SK-N-SH (cell line): ENCODE results near the gene PANX2. TPM values are rescaled to one million over a fixed set of nuclear protein-coding genes. Genes with fewer than 3 reads are reported as not detected.

Source experiments
- CTCF ChIA-PET: fragments of 300-600, 350-600 bp; formaldehyde crosslinking; extraction: SDS; loops from one replicate; lab custom pipeline; 2021; lab: Yijun Ruan, JAX
- POLR2A ChIA-PET: fragments of 350-600 bp; sonication (Branson Sonifier 250); formaldehyde crosslinking; extraction: SDS; loops from one replicate; lab custom pipeline; 2020; ENCODE audit warnings: antibody characterized with exemption, inconsistent platforms; lab: Yijun Ruan, JAX
- DNase-seq: peaks from one replicate; pipeline ENCODE4 v3.0.0; 2012
- H2AFZ ChIP-seq: fragments of 200-600 bp; sonication (generic); 2 replicates; pipeline ENCODE4 v1.8.1; 2016; ENCODE audit warnings: antibody characterized with exemption, mild to moderate bottlenecking, low read depth
- H3F3A ChIP-seq: fragments of 200-600 bp; sonication (generic); replicated peaks from 2 replicates; pipeline ENCODE3; 2016; ENCODE audit warnings: antibody characterized with exemption, mild to moderate bottlenecking; ENCODE audit not compliant: insufficient read depth
- H3K27ac ChIP-seq, 2 experiments: fragments of 200-500 bp in 1 of 2; fragments of 200-600 bp in 1 of 2; sonication (Bioruptor generic) in 1 of 2; sonication (generic), shearing (Covaris generic) in 1 of 2; 2 replicates each; pipeline versions ENCODE4 v1.5.1 to v1.6.1; 2014 to 2016; ENCODE audit warnings: low read depth in 2 of 2, inconsistent platforms in 1 of 2, low read length in 1 of 2, mild to moderate bottlenecking in 1 of 2, mixed read lengths in 1 of 2
- H3K27me3 ChIP-seq: fragments of 200-600 bp; sonication (generic), shearing (Covaris generic); 2 replicates; pipeline ENCODE4 v1.6.1; 2016; ENCODE audit warnings: mixed run types; ENCODE audit not compliant: insufficient read depth
- H3K36me3 ChIP-seq, 2 experiments: fragments of 200-500 bp in 1 of 2; fragments of 200-600 bp in 1 of 2; sonication (Bioruptor generic) in 1 of 2; sonication (generic) in 1 of 2; replicated peaks in 1 of 2; 2 replicates each; pipeline versions ENCODE3 to v1.5.1; 2014 to 2016; ENCODE audit warnings: low read length in 1 of 2, mild to moderate bottlenecking in 1 of 2; ENCODE audit not compliant: insufficient read depth in 2 of 2, control insufficient read depth in 1 of 2
- H3K4me1 ChIP-seq, 2 experiments: fragments of 200-500 bp in 1 of 2; fragments of 200-600 bp in 1 of 2; sonication (Bioruptor generic) in 1 of 2; sonication (generic), shearing (Covaris generic) in 1 of 2; 2 replicates each; pipeline versions ENCODE4 v1.5.1 to v1.6.1; 2014 to 2016; ENCODE audit warnings: low read depth in 1 of 2, low read length in 1 of 2, mixed run types in 1 of 2; ENCODE audit not compliant: insufficient read depth in 2 of 2, control insufficient read depth in 1 of 2
- H3K4me2 ChIP-seq: fragments of 200-600 bp; sonication (generic), shearing (Covaris generic); 2 replicates; pipeline ENCODE4 v1.6.1; 2017; ENCODE audit warnings: mixed run types
- H3K4me3 ChIP-seq, 2 experiments: fragments of 200-500 bp in 1 of 2; fragments of 200-600 bp in 1 of 2; sonication (Bioruptor generic) in 1 of 2; sonication (generic), shearing (Covaris generic) in 1 of 2; 2 replicates each; pipeline versions ENCODE4 v1.5.1 to v1.8.1; 2014 to 2016; ENCODE audit warnings: low read depth in 2 of 2, inconsistent platforms in 1 of 2, low read length in 1 of 2, mild to moderate bottlenecking in 1 of 2, mixed read lengths in 1 of 2, moderate library complexity in 1 of 2
- H3K79me2 ChIP-seq: fragments of 200-600 bp; sonication (generic); 2 replicates; pipeline ENCODE4 v1.8.1; 2017; ENCODE audit warnings: mild to moderate bottlenecking; ENCODE audit not compliant: insufficient read depth
- H3K9ac ChIP-seq: fragments of 200-600 bp; sonication (generic); 2 replicates; pipeline ENCODE4 v1.6.1; 2017; ENCODE audit warnings: mixed run types
- H3K9me2 ChIP-seq: fragments of 200-600 bp; sonication (generic); 2 replicates; pipeline ENCODE4 v1.6.1; 2017; ENCODE audit warnings: mixed run types
- H3K9me3 ChIP-seq: fragments of 200-600 bp; sonication (generic); 2 replicates; pipeline ENCODE4 v1.6.1; 2017; ENCODE audit warnings: mixed run types, mild to moderate bottlenecking, moderate library complexity
- H4K20me1 ChIP-seq: fragments of 200-600 bp; sonication (generic); 2 replicates; pipeline ENCODE4 v1.6.1; 2017; ENCODE audit warnings: mild to moderate bottlenecking, mixed run types; ENCODE audit not compliant: insufficient read depth
- CHD2 ChIP-seq: fragments of 150-350 bp; IDR thresholded peaks from 2 replicates; pipeline ENCODE4 v1.6.1; 2018; ENCODE audit warnings: low read length; ENCODE audit not compliant: partially characterized antibody
- EZH2phosphoT487 ChIP-seq: fragments of 200-600 bp; sonication (generic); IDR thresholded peaks from 2 replicates; pipeline ENCODE4 v1.6.1; 2017; ENCODE audit warnings: low read depth, mixed run types, mild to moderate bottlenecking, antibody characterized with exemption, moderate library complexity, borderline replicate concordance
- FOSL2 ChIP-seq: IDR thresholded peaks from 2 replicates; pipeline ENCODE4 v1.4.0; 2012; ENCODE audit warnings: low read depth, mild to moderate bottlenecking, moderate library complexity, borderline replicate concordance
- GABPA ChIP-seq: IDR thresholded peaks from 2 replicates; pipeline ENCODE4 v1.4.0; 2012; ENCODE audit warnings: low read depth, mild to moderate bottlenecking
- IRF3 ChIP-seq: fragments of 150-350 bp; IDR thresholded peaks from 2 replicates; pipeline ENCODE4 v1.6.1; 2016; ENCODE audit warnings: mild to moderate bottlenecking, low read depth, low read length
- JUND ChIP-seq: IDR thresholded peaks from 2 replicates; pipeline ENCODE4 v1.4.0; 2012
- MAX ChIP-seq: IDR thresholded peaks from 2 replicates; pipeline ENCODE4 v1.4.0; 2012; ENCODE audit warnings: low read depth
- MEF2A ChIP-seq: IDR thresholded peaks from 2 replicates; pipeline ENCODE4 v1.4.0; 2012; ENCODE audit warnings: low read depth, borderline replicate concordance
- NRF1 ChIP-seq: IDR thresholded peaks from 2 replicates; pipeline ENCODE4 v1.6.1; 2012; ENCODE audit warnings: low read depth, mild to moderate bottlenecking, low read length
- PBX3 ChIP-seq: IDR thresholded peaks from 2 replicates; pipeline ENCODE4; 2012
- RAD21 ChIP-seq: IDR thresholded peaks from 2 replicates; pipeline ENCODE4 v1.6.1; 2012; ENCODE audit warnings: mild to moderate bottlenecking, low read length
- SIN3A ChIP-seq: IDR thresholded peaks from 2 replicates; pipeline ENCODE4 v1.6.1; 2012; ENCODE audit warnings: low read depth, mild to moderate bottlenecking, low read length, moderate library complexity, borderline replicate concordance
- TAF1 ChIP-seq: IDR thresholded peaks from 2 replicates; pipeline ENCODE4 v1.6.1; 2012; ENCODE audit warnings: low read depth, mild to moderate bottlenecking, low read length, moderate library complexity, borderline replicate concordance
- TCF12 ChIP-seq: IDR thresholded peaks from 2 replicates; pipeline ENCODE4 v1.4.0; 2012
- USF2 ChIP-seq: fragments of 150-350 bp; IDR thresholded peaks from 2 replicates; pipeline ENCODE4 v1.6.1; 2017; ENCODE audit warnings: antibody characterized with exemption, low read length, low read depth, borderline replicate concordance
- YY1 ChIP-seq: IDR thresholded peaks from 2 replicates; pipeline ENCODE4 v1.4.0; 2012; ENCODE audit warnings: low read depth, mild to moderate bottlenecking
- WGBS: methylation state at CpG from one replicate; pipeline ENCODE4 v1.1.6; 2017; ENCODE audit warnings: low lambda C conversion rate; 5-methylcytosine and 5-hydroxymethylcytosine counted together
- polyA plus RNA-seq, 3 experiments: library from polyadenylated mRNA; depleted of rRNA; stranded (reverse); fragments of >200 nt; gene quantifications; 2 replicates each; pipeline ENCODE4 v1.2.3, GENCODE V29; 2012

The PANX2 gene
- polyA plus RNA-seq, 1 of the 3 experiments (the other 2 are of a cell fraction), result 2.4 TPM

GRCh38 chr22:50169181-50169759, 1.3 kb upstream of the PANX2 start (continued):
- TF ChIP-seq JUND, result no peak
- TF ChIP-seq FOSL2, result no peak
- TF ChIP-seq USF2, result no peak
- no peak for TF ChIP-seq TAF1
- TF ChIP-seq MAX, result no peak
- TF ChIP-seq, all 33 proteins: peak for 0

- no peak overlapping the region for H2AFZ ChIP-seq
- no peaks in the 10 kb centered on the region for H3F3A ChIP-seq
- peak overlapping the region in 1 of 2 experiments; percentile 54; a peak in 2 of 4 replicates for H3K4me3 ChIP-seq
- no peaks in the 10 kb centered on the region for H3K79me2 ChIP-seq
- CTCF ChIA-PET, result interaction anchor here (0.8 to 1.8 kb wide), 4 partner anchors 12 to 46 kb away, joined by 3 to 14 read pairs (median 4); no protein-coding TSS in a partner anchor
- H3K27me3 ChIP-seq, result no peaks in the 10 kb centered on the region
- H3K4me1 ChIP-seq, result peaks cover 0 to 3% of the 10 kb centered on the region in 2 experiments; a peak in 1 of 4 replicates
- no peak for TF ChIP-seq NRF1
- no peak for TF ChIP-seq SIN3A
- no peak for TF ChIP-seq GABPA
- no peak for TF ChIP-seq YY1
- no peak for TF ChIP-seq FOSL2
- no peak for TF ChIP-seq IRF3
- no peak for TF ChIP-seq PBX3
- no peak for TF ChIP-seq EZH2phosphoT487
- no peak for TF ChIP-seq TCF12
- TF ChIP-seq TAF1, result no peak
- no peak for TF ChIP-seq CHD2
- no peak for TF ChIP-seq MEF2A
- TF ChIP-seq RAD21, result no peak
- no peak overlapping the region for H3K4me2 ChIP-seq
- no peaks in the 10 kb centered on the region for H3K9me3 ChIP-seq
- H3K36me3 ChIP-seq, result no peaks in the 10 kb centered on the region
- no peak overlapping the region for H3K27ac ChIP-seq
- H3K9ac ChIP-seq, result no peak overlapping the region
- POLR2A ChIA-PET, result no interaction called here
- no peaks in the 10 kb centered on the region for H3K9me2 ChIP-seq
- no peaks in the 10 kb centered on the region for H4K20me1 ChIP-seq
- WGBS, result 0% methylated on average over 2 of the region's 70 CpGs
- DNase-seq, result peak; percentile 80
These were observed 673 bp upstream of the PANX2 start for GRCh38 chr22:50169774-50170341.
